OCI-LY7 (cell line): ENCODE results near the gene PACSIN2. TPM values are rescaled to one million over a fixed set of nuclear protein-coding genes. Genes with fewer than 3 reads are reported as not detected.

Experiments used
- BruUV-seq: library from RNA; stranded (reverse); fragments of 400-500 nt; replicated peaks from 2 replicates; lab custom pipeline; 2021; lab: Mats Ljungman, UMichigan
- CTCF ChIA-PET: fragments of 300-600 bp; sonication (Branson Sonifier 250); formaldehyde crosslinking; loops from one replicate; lab custom pipeline; 2022; ENCODE audit warnings: antibody characterized with exemption; ENCODE audit not compliant: unreplicated experiment; lab: Charles Lee
- POLR2A ChIA-PET: fragments of 300-600 bp; sonication (Branson Sonifier 250); formaldehyde crosslinking; loops from one replicate; lab custom pipeline; 2022; ENCODE audit warnings: antibody characterized with exemption; lab: Charles Lee
- DNase-seq: peaks from one replicate; pipeline ENCODE4 v3.0.0-alpha.2; 2015; ENCODE audit warnings: low spot score
- H2AFZ ChIP-seq: fragments of 200-600 bp; sonication (generic), shearing (Covaris generic); 2 replicates; pipeline ENCODE4 v1.6.1; 2014; ENCODE audit warnings: mild to moderate bottlenecking, antibody characterized with exemption, low read length, moderate library complexity
- H3K27ac ChIP-seq: fragments of 200-600 bp; sonication (generic); 2 replicates; pipeline ENCODE4 v1.5.1; 2014; ENCODE audit warnings: mixed run types, low read depth, mild to moderate bottlenecking, moderate library complexity, low read length, inconsistent platforms; ENCODE audit not compliant: poor library complexity, severe bottlenecking
- H3K36me3 ChIP-seq: fragments of 200-600 bp; sonication (generic); 2 replicates; pipeline ENCODE4 v1.6.1; 2014; ENCODE audit warnings: mild to moderate bottlenecking, antibody characterized with exemption, low read length, moderate library complexity, mixed read lengths; ENCODE audit not compliant: insufficient read depth
- H3K4me1 ChIP-seq: fragments of 200-600 bp; sonication (generic); 2 replicates; pipeline ENCODE4 v1.5.1; 2014; ENCODE audit warnings: mild to moderate bottlenecking, low read length; ENCODE audit not compliant: insufficient read depth, poor library complexity, severe bottlenecking
- H3K4me2 ChIP-seq: fragments of 200-600 bp; sonication (generic); 2 replicates; pipeline ENCODE4 v1.6.1; 2014; ENCODE audit warnings: mild to moderate bottlenecking, low read length
- H3K4me3 ChIP-seq: fragments of 200-600 bp; sonication (generic); 2 replicates; pipeline ENCODE4 v1.5.1; 2014; ENCODE audit warnings: mild to moderate bottlenecking, low read depth, low read length; ENCODE audit not compliant: poor library complexity, severe bottlenecking
- H3K79me2 ChIP-seq: fragments of 200-600 bp; sonication (generic); 2 replicates; pipeline ENCODE4 v1.6.1; 2016; ENCODE audit warnings: low read depth, mild to moderate bottlenecking, low read length, moderate library complexity, mixed read lengths; ENCODE audit not compliant: insufficient read depth
- H3K9me2 ChIP-seq: fragments of 200-600 bp; sonication (generic); 2 replicates; pipeline ENCODE4 v1.6.1; 2016; ENCODE audit warnings: mild to moderate bottlenecking, low read length, mixed read lengths; ENCODE audit not compliant: insufficient read depth
- H3K9me3 ChIP-seq: fragments of 200-600 bp; sonication (generic); 2 replicates; pipeline ENCODE4 v1.6.1; 2014; ENCODE audit warnings: mild to moderate bottlenecking, mixed run types, low read length, mixed read lengths
- H4K20me1 ChIP-seq: fragments of 200-600 bp; sonication (generic); 2 replicates; pipeline ENCODE4 v1.6.1; 2014; ENCODE audit warnings: mild to moderate bottlenecking, antibody characterized with exemption, low read length, moderate library complexity, mixed read lengths; ENCODE audit not compliant: insufficient read depth
- CTCF ChIP-seq: fragments of 200-600 bp; sonication (generic); conservative IDR thresholded peaks from 2 replicates; pipeline ENCODE4 v1.5.1; 2014; ENCODE audit warnings: mild to moderate bottlenecking, antibody characterized with exemption, low read length, moderate library complexity, mixed read lengths
- EZH2phosphoT487 ChIP-seq: fragments of 200-600 bp; sonication (generic); IDR thresholded peaks from 2 replicates; pipeline ENCODE4 v1.6.1; 2018; ENCODE audit warnings: low read depth, borderline replicate concordance, mild to moderate bottlenecking, mixed run types, antibody characterized with exemption, low read length, moderate library complexity, mixed read lengths
- intact Hi-C: fragments of 100-400 bp; cut with micrococcal nuclease; formaldehyde crosslinking; loops from one replicate; pipeline ENCODE4 v1.10.0; 2022; ENCODE audit not compliant: unreplicated experiment
- total RNA-seq, 2 experiments: library from RNA; depleted of rRNA in 1 of 2; stranded (reverse); fragments of >200 nt in 1 of 2; shearing (Covaris generic) in 1 of 2; gene quantifications; 2 replicates each; pipeline ENCODE4 v1.2.3, GENCODE V29; 2014 to 2022

Gene PACSIN2
- total RNA-seq, 2 experiments from 2014 or later: 25.4 to 41.7 TPM

- BruUV-seq: no TSS peak
- H3K27ac ChIP-seq: no peak overlapping the region
- DNase-seq: no peak
- no peaks in the 10 kb centered on the region for H4K20me1 ChIP-seq
- no peak overlapping the region for H2AFZ ChIP-seq
- CTCF ChIA-PET: no interaction called here
- no peaks in the 10 kb centered on the region for H3K9me2 ChIP-seq
- intact Hi-C loops: no loop called here
- no peaks in the 10 kb centered on the region for H3K79me2 ChIP-seq
- H3K9me3 ChIP-seq: no peaks in the 10 kb centered on the region
- TF ChIP-seq CTCF: no peak
- no peak for TF ChIP-seq EZH2phosphoT487
- no peaks in the 10 kb centered on the region for H3K36me3 ChIP-seq
- no peak overlapping the region for H3K4me2 ChIP-seq
- H3K4me1 ChIP-seq: no peaks in the 10 kb centered on the region
- H3K4me3 ChIP-seq: no peak overlapping the region
- POLR2A ChIA-PET: no interaction called here
Measured at GRCh38 chr22:42905217-42905616, 109.7 kb downstream of the PACSIN2 start.

GRCh38 chr22:42904050-42904449 is 110.9 kb downstream of the PACSIN2 start:
- Histone ChIP-seq H3K36me3 (no peaks in the 10 kb centered on the region), H3K4me1 (no peaks in the 10 kb centered on the region), H3K4me3 (no peak overlapping the region), H4K20me1 (no peaks in the 10 kb centered on the region), H3K79me2 (no peaks in the 10 kb centered on the region), H3K9me3 (no peaks in the 10 kb centered on the region), H2AFZ (no peak overlapping the region), H3K27ac (no peak overlapping the region), H3K4me2 (no peak overlapping the region), H3K9me2 (no peaks in the 10 kb centered on the region)
- no TSS peak for BruUV-seq
- ChIA-PET CTCF (no interaction called here), POLR2A (no interaction called here)
- intact Hi-C loops: no loop called here
- no peak for DNase-seq
- TF ChIP-seq CTCF (no peak), EZH2phosphoT487 (no peak)

- no peak for TF ChIP-seq CTCF
- TF ChIP-seq EZH2phosphoT487: no peak
- POLR2A ChIA-PET: interaction anchor here (0.6 kb wide), 1 partner anchor 174 kb away, joined by 3 read pairs; no protein-coding TSS in a partner anchor
- Histone ChIP-seq H3K27ac (no peak overlapping the region), H2AFZ (no peak overlapping the region), H3K4me2 (no peak overlapping the region), H3K4me1 (no peaks in the 10 kb centered on the region), H3K9me2 (no peaks in the 10 kb centered on the region), H3K9me3 (no peaks in the 10 kb centered on the region), H3K4me3 (no peak overlapping the region), H3K79me2 (no peaks in the 10 kb centered on the region), H4K20me1 (no peaks in the 10 kb centered on the region), H3K36me3 (no peaks in the 10 kb centered on the region)
- no peak for DNase-seq
- BruUV-seq: no TSS peak
- CTCF ChIA-PET: no interaction called here
- intact Hi-C loops: no loop called here
Measured at GRCh38 chr22:42902875-42903510, 112.0 kb downstream of the PACSIN2 start.
